H9 (cell line): ENCODE measurements around the gene UBE2G1. TPM values are rescaled to one million over a fixed set of nuclear protein-coding genes. Genes with fewer than 3 reads are reported as not detected.

Experiments
- DNase-seq: peaks from one replicate; pipeline ENCODE4 v3.0.0-alpha.2; 2017
- H2AFZ ChIP-seq: one replicate; pipeline ENCODE4 v1.6.1; 2013; ENCODE audit warnings: mild to moderate bottlenecking, low read length, control low read depth, moderate library complexity
- H2AK5ac ChIP-seq: 2 replicates; pipeline ENCODE4 v1.6.1; 2013; ENCODE audit warnings: low read length, control low read depth, mixed read lengths; ENCODE audit not compliant: insufficient read length
- H2BK120ac ChIP-seq: one replicate; pipeline ENCODE4 v1.6.1; 2013; ENCODE audit warnings: low read depth, mild to moderate bottlenecking, low read length, control low read depth, inconsistent platforms; ENCODE audit not compliant: poor library complexity, severe bottlenecking
- H2BK12ac ChIP-seq: 2 replicates; pipeline ENCODE4 v1.6.1; 2013; ENCODE audit warnings: low read length, control low read depth, mixed read lengths, low read depth; ENCODE audit not compliant: insufficient read length
- H2BK15ac ChIP-seq: 2 replicates; pipeline ENCODE4 v1.6.1; 2013; ENCODE audit warnings: low read depth, low read length, control low read depth
- H2BK20ac ChIP-seq: one replicate; pipeline ENCODE4 v1.6.1; 2013; ENCODE audit warnings: low read depth, mild to moderate bottlenecking, low read length, control low read depth, inconsistent platforms; ENCODE audit not compliant: poor library complexity, severe bottlenecking
- H2BK5ac ChIP-seq: 2 replicates; pipeline ENCODE4 v1.6.1; 2013; ENCODE audit warnings: low read length, control low read depth, mixed read lengths; ENCODE audit not compliant: insufficient read length
- H3K14ac ChIP-seq: 2 replicates; pipeline ENCODE4 v1.6.1; 2013; ENCODE audit warnings: low read length, control low read depth; ENCODE audit not compliant: insufficient read depth
- H3K18ac ChIP-seq: 2 replicates; pipeline ENCODE4 v1.6.1; 2013; ENCODE audit warnings: low read depth, mild to moderate bottlenecking, mixed read lengths, low read length, control low read depth; ENCODE audit not compliant: insufficient read length
- H3K23ac ChIP-seq: 2 replicates; pipeline ENCODE4 v1.6.1; 2013; ENCODE audit warnings: low read length, control low read depth, mixed read lengths, low read depth; ENCODE audit not compliant: insufficient read length
- H3K23me2 ChIP-seq: 2 replicates; pipeline ENCODE4 v1.6.1; 2013; ENCODE audit warnings: low read depth, mild to moderate bottlenecking, mixed read lengths, low read length, control low read depth; ENCODE audit not compliant: insufficient read length, poor library complexity, severe bottlenecking
- H3K27ac ChIP-seq: 2 replicates; pipeline ENCODE4 v1.5.1; 2013; ENCODE audit warnings: low read length, control low read depth, mixed read lengths, low read depth; ENCODE audit not compliant: insufficient read length
- H3K27me3 ChIP-seq: 2 replicates; pipeline ENCODE4 v1.6.1; 2013; ENCODE audit warnings: low read length, control low read depth, inconsistent platforms; ENCODE audit not compliant: insufficient read depth
- H3K4ac ChIP-seq: 2 replicates; pipeline ENCODE4 v1.6.1; 2013; ENCODE audit warnings: low read depth, mild to moderate bottlenecking, control low read depth, inconsistent platforms, low read length, moderate library complexity
- H3K4me1 ChIP-seq: 2 replicates; pipeline ENCODE4 v1.6.1; 2013; ENCODE audit warnings: low read length, control low read depth, inconsistent platforms; ENCODE audit not compliant: insufficient read depth
- H3K4me2 ChIP-seq: 2 replicates; pipeline ENCODE4 v1.6.1; 2013; ENCODE audit warnings: low read length, control low read depth, mixed read lengths; ENCODE audit not compliant: insufficient read length, insufficient read depth
- H3K56ac ChIP-seq: 2 replicates; pipeline ENCODE4 v1.6.1; 2013; ENCODE audit warnings: low read depth, mild to moderate bottlenecking, mixed read lengths, low read length, control low read depth; ENCODE audit not compliant: insufficient read length
- H3K79me1 ChIP-seq: 2 replicates; pipeline ENCODE4 v1.6.1; 2013; ENCODE audit warnings: low read depth, mild to moderate bottlenecking, moderate library complexity, low read length, control low read depth, inconsistent platforms; ENCODE audit not compliant: insufficient read depth, poor library complexity, severe bottlenecking
- H3K79me2 ChIP-seq: 2 replicates; pipeline ENCODE4 v1.6.1; 2013; ENCODE audit warnings: low read length, control low read depth, inconsistent platforms; ENCODE audit not compliant: insufficient read depth
- H3K9ac ChIP-seq: 2 replicates; pipeline ENCODE4 v1.6.1; 2013; ENCODE audit warnings: low read length, control low read depth, mixed read lengths; ENCODE audit not compliant: insufficient read length; ENCODE audit errors: extremely low read depth
- H3K9me3 ChIP-seq: one replicate; pipeline ENCODE4 v1.6.1; 2013; ENCODE audit warnings: low read depth, low read length, inconsistent platforms; ENCODE audit not compliant: control insufficient read depth
- H3T11ph ChIP-seq: one replicate; pipeline ENCODE4 v1.6.1; 2013; ENCODE audit warnings: mild to moderate bottlenecking, low read length, control low read depth, inconsistent platforms
- H4K20me1 ChIP-seq: one replicate; pipeline ENCODE4 v1.6.1; 2013; ENCODE audit not compliant: control insufficient read depth, insufficient read length, insufficient read depth
- H4K5ac ChIP-seq: 2 replicates; pipeline ENCODE4 v1.6.1; 2013; ENCODE audit warnings: low read depth, mild to moderate bottlenecking, mixed read lengths, low read length, control low read depth; ENCODE audit not compliant: insufficient read length
- H4K8ac ChIP-seq: replicated peaks from 2 replicates; pipeline ENCODE4 v1.6.1; 2013; ENCODE audit warnings: low read length, control low read depth, mixed read lengths, low read depth; ENCODE audit not compliant: insufficient read length
- H4K91ac ChIP-seq: 2 replicates; pipeline ENCODE4 v1.6.1; 2013; ENCODE audit warnings: low read depth, mild to moderate bottlenecking, moderate library complexity, mixed read lengths, low read length, control low read depth; ENCODE audit not compliant: insufficient read length
- H3K27ac Mint-ChIP-seq, 3 experiments: 2 replicates in 2 of 3; 3 replicates in 1 of 3; pipeline ENCODE4 v1.8.0; 2020 to 2021; ENCODE audit warnings: mixed read lengths in 3 of 3, mild to moderate bottlenecking in 1 of 3, moderate library complexity in 1 of 3
- H3K27me3 Mint-ChIP-seq: 2 replicates; pipeline ENCODE4 v1.8.0; 2021; ENCODE audit warnings: low read depth, mild to moderate bottlenecking, moderate library complexity, mixed read lengths
- H3K36me3 Mint-ChIP-seq, 3 experiments: 2 replicates in 2 of 3; 3 replicates in 1 of 3; pipeline ENCODE4 v1.8.0; 2020 to 2021; ENCODE audit warnings: low read depth in 3 of 3, mixed read lengths in 3 of 3; ENCODE audit not compliant: insufficient read depth in 1 of 3
- H3K4me1 Mint-ChIP-seq, 2 experiments: 2 replicates each; pipeline ENCODE4 v1.8.0; 2020; ENCODE audit warnings: mixed read lengths in 2 of 2
- H3K4me3 Mint-ChIP-seq, 2 experiments: 2 replicates in 1 of 2; 3 replicates in 1 of 2; pipeline ENCODE4 v1.8.0; 2020 to 2021; ENCODE audit warnings: mild to moderate bottlenecking in 2 of 2, mixed read lengths in 2 of 2, moderate library complexity in 1 of 2
- H3K9me3 Mint-ChIP-seq, 2 experiments: 2 replicates in 1 of 2; 3 replicates in 1 of 2; pipeline ENCODE4 v1.8.0; 2020; ENCODE audit warnings: mild to moderate bottlenecking in 2 of 2, mixed read lengths in 2 of 2, moderate library complexity in 1 of 2
- CTCF ChIP-seq: fragments of 200-600 bp; sonication (generic); conservative IDR thresholded peaks from 3 replicates; pipeline ENCODE4 v1.8.0; 2021; ENCODE audit warnings: antibody characterized with exemption, mild to moderate bottlenecking
- WGBS: extraction: QIAGEN DNeasy Blood & Tissue Kit; methylation state at CpG from one replicate; pipeline ENCODE4 v1.1.7; 2013; ENCODE audit warnings: missing lambda C conversion rate, low lambda C conversion rate, mixed read lengths; ENCODE audit not compliant: insufficient read length; ENCODE audit errors: extremely low coverage; 5-methylcytosine and 5-hydroxymethylcytosine counted together
- total RNA-seq: library from RNA; stranded (reverse); gene quantifications from 2 replicates; pipeline ENCODE4 v1.2.1, GENCODE V29; 2021

Gene UBE2G1
- total RNA-seq, 1 experiment from 2014 or later = 188 TPM

GRCh38 chr17:4220655-4221054 lies 145.8 kb downstream of the UBE2G1 start:
- Mint-ChIP-seq H3K4me3 (no peak overlapping the region), H3K9me3 (no peaks in the 10 kb centered on the region), H3K27ac (peak overlapping the region in 2 of 3 experiments; percentile 58 to 87; a peak in 4 of 7 replicates), H3K27me3 (no peaks in the 10 kb centered on the region), H3K4me1 (peaks cover 2 to 12% of the 10 kb centered on the region in 2 experiments; a peak in 3 of 4 replicates), H3K36me3 (peaks cover 8 to 27% (median 22%) of the 10 kb centered on the region in 3 experiments; a peak in 6 of 7 replicates)
- TF ChIP-seq CTCF = no peak
- WGBS = no CpG with 5 or more reads among the region's 7 CpGs
- H3K4me2 ChIP-seq = no peak overlapping the region
- H2BK12ac ChIP-seq = no peak overlapping the region
- no peak overlapping the region for H2AFZ ChIP-seq
- no peaks in the 10 kb centered on the region for H3K79me1 ChIP-seq
- no peak overlapping the region for H2BK120ac ChIP-seq
- H3K23me2 ChIP-seq = no peaks in the 10 kb centered on the region
- no peak overlapping the region for H3K9ac ChIP-seq
- H2AK5ac ChIP-seq = no peak overlapping the region
- H3K56ac ChIP-seq = no peak overlapping the region
- no peak overlapping the region for H3K4ac ChIP-seq
- DNase-seq = no peak
- no peak overlapping the region for H3T11ph ChIP-seq
- H3K23ac ChIP-seq = no peak overlapping the region
- H3K79me2 ChIP-seq = no peaks in the 10 kb centered on the region
- H4K5ac ChIP-seq = no peak overlapping the region
- H3K9me3 ChIP-seq = no peaks in the 10 kb centered on the region
- H3K4me1 ChIP-seq = no peaks in the 10 kb centered on the region
- peak overlapping the region; percentile 24 for H3K18ac ChIP-seq
- no peak overlapping the region for H2BK20ac ChIP-seq
- H4K8ac ChIP-seq = peak overlapping the region; percentile 50
- no peaks in the 10 kb centered on the region for H3K27me3 ChIP-seq
- H2BK5ac ChIP-seq = no peak overlapping the region
- H3K27ac ChIP-seq = peak overlapping the region; percentile 58
- H2BK15ac ChIP-seq = no peak overlapping the region
- H4K20me1 ChIP-seq = no peaks in the 10 kb centered on the region
- H4K91ac ChIP-seq = no peak overlapping the region
- H3K14ac ChIP-seq = no peak overlapping the region

Other genes with a start within 250 kb of the UBE2G1 start
- gene ZZEF1, start 223.6 kb downstream of the UBE2G1 start, total RNA-seq = 17.4 and 22.1 TPM in 2 replicates
- 7.8 and 8.4 TPM in 2 replicates for gene CYB5D2, start 223.5 kb downstream of the UBE2G1 start, total RNA-seq
- 45.4 and 51.9 TPM in 2 replicates for gene ANKFY1, start 102.7 kb downstream of the UBE2G1 start, total RNA-seq
- gene SPNS3, start 67.3 kb upstream of the UBE2G1 start, total RNA-seq = not detected in 2 replicates
- gene SPNS2, start 132.2 kb upstream of the UBE2G1 start, total RNA-seq = 0.33 and 0.77 TPM in 2 replicates
- 177 and 181 TPM in 2 replicates for gene MYBBP1A, start 188.7 kb upstream of the UBE2G1 start, total RNA-seq
- gene GGT6, start 193.9 kb upstream of the UBE2G1 start, total RNA-seq = 0.13 and 0.17 TPM in 2 replicates
- 0.77 and 1.6 TPM in 2 replicates for gene SMTNL2, start 217.9 kb upstream of the UBE2G1 start, total RNA-seq